ENCODE results near the gene B4GALNT4.
"Not testable (repeated sequence)": the region's sequence is repeated elsewhere in the genome, so short reads cannot be mapped to it uniquely, and the experiment has no call there.

B4GALNT4 gene

GRCh38 chr11:346529-346928 is 22.8 kb upstream of the B4GALNT4 start:
- FAIRE-seq, result no peak
- TF ChIP-seq POLR2A (IDR thresholded peaks at IDR 0.05; ENCODE audit: low read depth, low read length), result no peak
- no peak for DNase-seq (ENCODE audit: insufficient read length, low spot score)

- DNase-seq (ENCODE audit: insufficient read length, low spot score); FAIRE-seq: not testable (repeated sequence)
These were observed 19.9 kb upstream of the B4GALNT4 start for GRCh38 chr11:349270-349954.

- FAIRE-seq; DNase-seq (ENCODE audit: insufficient read length, low spot score): not testable (repeated sequence)
These were observed 19.1 kb upstream of the B4GALNT4 start for GRCh38 chr11:350033-350722.

GRCh38 chr11:350723-351255 is 18.5 kb upstream of the B4GALNT4 start:
- DNase-seq (ENCODE audit: insufficient read length, low spot score) (no peak), FAIRE-seq (no peak)
- TF ChIP-seq POLR2A (IDR thresholded peaks at IDR 0.05; ENCODE audit: low read depth, low read length), result no peak

GRCh38 chr11:351411-351810 is 17.9 kb upstream of the B4GALNT4 start:
- no peak for TF ChIP-seq POLR2A (IDR thresholded peaks at IDR 0.05; ENCODE audit: low read depth, low read length)
- no peak for DNase-seq (ENCODE audit: insufficient read length, low spot score)
- FAIRE-seq, result no peak

GRCh38 chr11:352456-353031 is 16.8 kb upstream of the B4GALNT4 start:
- no peak for FAIRE-seq
- no peak for DNase-seq (ENCODE audit: insufficient read length, low spot score)
- TF ChIP-seq POLR2A (IDR thresholded peaks at IDR 0.05; ENCODE audit: low read depth, low read length), result no peak

- FAIRE-seq, result no peak
These were observed 16.0 kb upstream of the B4GALNT4 start for GRCh38 chr11:353179-353873.

GRCh38 chr11:355581-356458 is 13.5 kb upstream of the B4GALNT4 start:
- DNase-seq (ENCODE audit: insufficient read length, low spot score) (peak; percentile 92), FAIRE-seq (no peak)
- TF ChIP-seq POLR2A (IDR thresholded peaks at IDR 0.05; ENCODE audit: low read depth, low read length), result peak; percentile 85

More at GRCh38 chr11:353179-353873, 16.0 kb upstream of the B4GALNT4 start:
- no peak for DNase-seq (ENCODE audit: insufficient read length, low spot score)
- TF ChIP-seq POLR2A (IDR thresholded peaks at IDR 0.05; ENCODE audit: low read depth, low read length), result no peak

GRCh38 chr11:356610-357009 is 12.7 kb upstream of the B4GALNT4 start:
- FAIRE-seq, result no peak
- TF ChIP-seq POLR2A (IDR thresholded peaks at IDR 0.05; ENCODE audit: low read depth, low read length), result no peak

GRCh38 chr11:357582-357981 is 11.7 kb upstream of the B4GALNT4 start:
- no peak for DNase-seq (ENCODE audit: insufficient read length, low spot score)
- TF ChIP-seq POLR2A (IDR thresholded peaks at IDR 0.05; ENCODE audit: low read depth, low read length), result no peak
- FAIRE-seq, result no peak

More at GRCh38 chr11:356610-357009, 12.7 kb upstream of the B4GALNT4 start:
- no peak for DNase-seq (ENCODE audit: insufficient read length, low spot score)

- FAIRE-seq, result no peak
- no peak for TF ChIP-seq POLR2A (IDR thresholded peaks at IDR 0.05; ENCODE audit: low read depth, low read length)
- no peak for DNase-seq (ENCODE audit: insufficient read length, low spot score)
These were observed 11.0 kb upstream of the B4GALNT4 start for GRCh38 chr11:358129-358800.

GRCh38 chr11:359181-359714 is 10.1 kb upstream of the B4GALNT4 start:
- FAIRE-seq (no peak), DNase-seq (ENCODE audit: insufficient read length, low spot score) (no peak)
- TF ChIP-seq POLR2A (IDR thresholded peaks at IDR 0.05; ENCODE audit: low read depth, low read length), result no peak

Data from H54 (cell line).